HepG2 (cell line): ENCODE results near the gene DUS1L. TPM values are rescaled to one million over a fixed set of nuclear protein-coding genes. Genes with fewer than 3 reads are reported as not detected.

Experiments used
- AKAP8 ChIP-seq: sonication (generic); formaldehyde crosslinking; IDR thresholded peaks from 2 replicates; pipeline ENCODE4 v1.5.1; 2020; ENCODE audit warnings: mild to moderate bottlenecking, missing genetic modification reagents
- DNMT1 ChIP-seq: sonication (generic); formaldehyde crosslinking; IDR thresholded peaks from 2 replicates; pipeline ENCODE4 v1.5.1; 2020; ENCODE audit warnings: mild to moderate bottlenecking, missing genetic modification reagents
- NPAS2 ChIP-seq: sonication (generic); formaldehyde crosslinking; IDR thresholded peaks from 2 replicates; pipeline ENCODE4 v1.8.0; 2022; ENCODE audit warnings: mild to moderate bottlenecking, missing genetic modification reagents, borderline replicate concordance
- RARA ChIP-seq: IDR thresholded peaks from 2 replicates; pipeline ENCODE4 v1.6.1; 2016; ENCODE audit warnings: missing genetic modification reagents, missing compliant biosample characterization
- RFX5 ChIP-seq: IDR thresholded peaks from 2 replicates; pipeline ENCODE4 v1.6.1; 2011; ENCODE audit warnings: low read depth, low read length, improper control_type of control experiment
- ZNF282 ChIP-seq: fragments of 450-650 bp; IDR thresholded peaks from 2 replicates; pipeline ENCODE4 v1.6.1; 2018; ENCODE audit not compliant: partially characterized antibody
- ZNF333 ChIP-seq: sonication (generic); formaldehyde crosslinking; IDR thresholded peaks from 2 replicates; pipeline ENCODE4 v1.4.0; 2020; ENCODE audit warnings: mild to moderate bottlenecking, missing genetic modification reagents, borderline replicate concordance
- ZNF619 ChIP-seq: sonication (generic); formaldehyde crosslinking; IDR thresholded peaks from 2 replicates; pipeline ENCODE4 v1.4.0; 2020; ENCODE audit warnings: mild to moderate bottlenecking, missing genetic modification reagents
- ZNF839 ChIP-seq: sonication (generic); formaldehyde crosslinking; IDR thresholded peaks from 2 replicates; pipeline ENCODE4 v1.4.0; 2020; ENCODE audit warnings: missing genetic modification reagents, mild to moderate bottlenecking, borderline replicate concordance
- polyA plus RNA-seq, 8 experiments: library from polyadenylated mRNA; depleted of rRNA in 3 of 8; stranded (reverse) in 7 of 8; unstranded in 1 of 8; fragments of >200 nt; fragmentation: Illumina TruSeq in 4 of 8; extraction: Trizol in 4 of 8; gene quantifications; 2 replicates each; pipeline versions ENCODE4 v1.2.1 to v1.2.3, GENCODE V29; 2011 to 2016; ENCODE audit warnings: low read depth in 4 of 8, missing spikeins in 1 of 8, mixed read lengths in 1 of 8; ENCODE audit not compliant: insufficient read depth in 1 of 8
- total RNA-seq, 5 experiments: library from RNA; depleted of rRNA; stranded (reverse); fragments of >200 nt; fragmentation: Illumina TruSeq; extraction: Trizol; gene quantifications; 2 replicates each; pipeline ENCODE4 v1.2.3, GENCODE V29; 2016; ENCODE audit warnings: low read depth in 1 of 5
- TF ChIP-seq, protein P1 (sequence below): sonication (generic); formaldehyde crosslinking; IDR thresholded peaks from 2 replicates; pipeline ENCODE4 v1.4.0; 2020; ENCODE audit warnings: missing genetic modification reagents
- TF ChIP-seq, protein P2 (sequence below): sonication (generic); formaldehyde crosslinking; IDR thresholded peaks from 2 replicates; pipeline ENCODE4 v1.5.1; 2020; ENCODE audit warnings: missing genetic modification reagents, mild to moderate bottlenecking, borderline replicate concordance
- TF ChIP-seq, protein P3 (sequence below): sonication (generic); formaldehyde crosslinking; IDR thresholded peaks from 2 replicates; pipeline ENCODE4 v1.5.1; 2020; ENCODE audit warnings: missing genetic modification reagents, mild to moderate bottlenecking, borderline replicate concordance
- TF ChIP-seq, protein P4 (sequence below), 2 experiments: sonication (generic) in 1 of 2; formaldehyde crosslinking in 1 of 2; IDR thresholded peaks; 2 replicates each; pipeline versions ENCODE4 v1.6.1 to v1.9.0; 2014 to 2022; ENCODE audit warnings: antibody characterized with exemption in 1 of 2, borderline replicate concordance in 1 of 2, inconsistent platforms in 1 of 2, low read depth in 1 of 2, missing genetic modification reagents in 1 of 2
- TF ChIP-seq, protein P5 (sequence below): sonication (generic); formaldehyde crosslinking; IDR thresholded peaks from 2 replicates; pipeline ENCODE4 v1.5.0; 2020; ENCODE audit warnings: missing genetic modification reagents

DUS1L gene
- total and polyA plus RNA-seq, 2 of the 13 experiments (the other 11 are each of a cell fraction or from before 2014, with no cell fraction given), result 81.0 to 109 TPM

DNA sequence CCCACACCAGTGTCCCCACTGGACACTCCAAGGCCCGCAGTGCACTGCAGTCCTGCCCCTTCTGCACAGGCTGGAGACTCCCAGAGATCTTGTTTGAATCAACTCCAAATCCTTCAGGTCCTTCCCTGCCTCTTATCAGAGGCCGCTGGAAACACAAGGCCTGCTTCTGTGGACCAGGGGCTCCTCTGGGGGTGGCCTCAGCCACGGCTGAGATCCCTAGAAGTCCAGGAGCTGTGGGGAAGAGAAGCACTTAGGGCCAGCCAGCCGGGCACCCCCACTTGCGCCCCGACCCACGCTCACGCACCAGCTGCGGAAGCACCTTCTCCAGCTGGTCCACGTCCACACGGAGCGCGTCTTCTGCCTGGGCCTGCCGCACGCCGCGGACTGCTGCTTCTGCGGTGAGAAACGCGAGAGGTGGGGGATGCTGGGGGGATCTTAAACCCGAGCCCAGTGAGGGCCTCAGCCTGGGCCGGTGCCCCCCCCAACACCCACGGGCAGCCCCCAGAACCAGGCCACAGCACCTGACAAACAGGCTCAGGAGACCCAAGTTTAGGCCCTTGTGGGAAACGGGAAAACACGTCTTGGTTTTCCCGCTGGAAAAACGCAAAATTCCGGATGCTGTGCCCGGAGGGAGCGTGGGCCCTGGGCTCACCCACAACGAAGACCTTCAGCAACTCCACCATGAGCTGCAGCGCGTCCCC is 46.5 kb downstream of the DUS1L start (continued):
- TF ChIP-seq ZNF839 (no peak), RFX5 (no peak), RARA (CRISPR knock-in tag) (no peak), ZNF282 (no peak), ZNF333 (CRISPR knock-in tag) (peak; percentile 53), ZNF619 (CRISPR knock-in tag) (no peak), DNMT1 (CRISPR knock-in tag) (0 out of 2 replicates have a peak, but pooled peaks have one; percentile 50), NPAS2 (CRISPR knock-in tag) (no peak), AKAP8 (CRISPR knock-in tag) (peak; percentile 100)
- TF ChIP-seq, protein P1, sequence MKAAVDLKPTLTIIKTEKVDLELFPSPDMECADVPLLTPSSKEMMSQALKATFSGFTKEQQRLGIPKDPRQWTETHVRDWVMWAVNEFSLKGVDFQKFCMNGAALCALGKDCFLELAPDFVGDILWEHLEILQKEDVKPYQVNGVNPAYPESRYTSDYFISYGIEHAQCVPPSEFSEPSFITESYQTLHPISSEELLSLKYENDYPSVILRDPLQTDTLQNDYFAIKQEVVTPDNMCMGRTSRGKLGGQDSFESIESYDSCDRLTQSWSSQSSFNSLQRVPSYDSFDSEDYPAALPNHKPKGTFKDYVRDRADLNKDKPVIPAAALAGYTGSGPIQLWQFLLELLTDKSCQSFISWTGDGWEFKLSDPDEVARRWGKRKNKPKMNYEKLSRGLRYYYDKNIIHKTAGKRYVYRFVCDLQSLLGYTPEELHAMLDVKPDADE (CRISPR knock-in tag), result no peak
- TF ChIP-seq, protein P2, sequence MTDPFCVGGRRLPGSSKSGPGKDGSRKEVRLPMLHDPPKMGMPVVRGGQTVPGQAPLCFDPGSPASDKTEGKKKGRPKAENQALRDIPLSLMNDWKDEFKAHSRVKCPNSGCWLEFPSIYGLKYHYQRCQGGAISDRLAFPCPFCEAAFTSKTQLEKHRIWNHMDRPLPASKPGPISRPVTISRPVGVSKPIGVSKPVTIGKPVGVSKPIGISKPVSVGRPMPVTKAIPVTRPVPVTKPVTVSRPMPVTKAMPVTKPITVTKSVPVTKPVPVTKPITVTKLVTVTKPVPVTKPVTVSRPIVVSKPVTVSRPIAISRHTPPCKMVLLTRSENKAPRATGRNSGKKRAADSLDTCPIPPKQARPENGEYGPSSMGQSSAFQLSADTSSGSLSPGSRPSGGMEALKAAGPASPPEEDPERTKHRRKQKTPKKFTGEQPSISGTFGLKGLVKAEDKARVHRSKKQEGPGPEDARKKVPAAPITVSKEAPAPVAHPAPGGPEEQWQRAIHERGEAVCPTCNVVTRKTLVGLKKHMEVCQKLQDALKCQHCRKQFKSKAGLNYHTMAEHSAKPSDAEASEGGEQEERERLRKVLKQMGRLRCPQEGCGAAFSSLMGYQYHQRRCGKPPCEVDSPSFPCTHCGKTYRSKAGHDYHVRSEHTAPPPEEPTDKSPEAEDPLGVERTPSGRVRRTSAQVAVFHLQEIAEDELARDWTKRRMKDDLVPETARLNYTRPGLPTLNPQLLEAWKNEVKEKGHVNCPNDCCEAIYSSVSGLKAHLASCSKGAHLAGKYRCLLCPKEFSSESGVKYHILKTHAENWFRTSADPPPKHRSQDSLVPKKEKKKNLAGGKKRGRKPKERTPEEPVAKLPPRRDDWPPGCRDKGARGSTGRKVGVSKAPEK (CRISPR knock-in tag), result no peak
- TF ChIP-seq, protein P3, sequence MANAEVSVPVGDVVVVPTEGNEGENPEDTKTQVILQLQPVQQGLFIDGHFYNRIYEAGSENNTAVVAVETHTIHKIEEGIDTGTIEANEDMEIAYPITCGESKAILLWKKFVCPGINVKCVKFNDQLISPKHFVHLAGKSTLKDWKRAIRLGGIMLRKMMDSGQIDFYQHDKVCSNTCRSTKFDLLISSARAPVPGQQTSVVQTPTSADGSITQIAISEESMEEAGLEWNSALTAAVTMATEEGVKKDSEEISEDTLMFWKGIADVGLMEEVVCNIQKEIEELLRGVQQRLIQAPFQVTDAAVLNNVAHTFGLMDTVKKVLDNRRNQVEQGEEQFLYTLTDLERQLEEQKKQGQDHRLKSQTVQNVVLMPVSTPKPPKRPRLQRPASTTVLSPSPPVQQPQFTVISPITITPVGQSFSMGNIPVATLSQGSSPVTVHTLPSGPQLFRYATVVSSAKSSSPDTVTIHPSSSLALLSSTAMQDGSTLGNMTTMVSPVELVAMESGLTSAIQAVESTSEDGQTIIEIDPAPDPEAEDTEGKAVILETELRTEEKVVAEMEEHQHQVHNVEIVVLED (CRISPR knock-in tag), result 0 out of 2 replicates have a peak, but pooled peaks have one; percentile 4
- TF ChIP-seq, protein P4, sequence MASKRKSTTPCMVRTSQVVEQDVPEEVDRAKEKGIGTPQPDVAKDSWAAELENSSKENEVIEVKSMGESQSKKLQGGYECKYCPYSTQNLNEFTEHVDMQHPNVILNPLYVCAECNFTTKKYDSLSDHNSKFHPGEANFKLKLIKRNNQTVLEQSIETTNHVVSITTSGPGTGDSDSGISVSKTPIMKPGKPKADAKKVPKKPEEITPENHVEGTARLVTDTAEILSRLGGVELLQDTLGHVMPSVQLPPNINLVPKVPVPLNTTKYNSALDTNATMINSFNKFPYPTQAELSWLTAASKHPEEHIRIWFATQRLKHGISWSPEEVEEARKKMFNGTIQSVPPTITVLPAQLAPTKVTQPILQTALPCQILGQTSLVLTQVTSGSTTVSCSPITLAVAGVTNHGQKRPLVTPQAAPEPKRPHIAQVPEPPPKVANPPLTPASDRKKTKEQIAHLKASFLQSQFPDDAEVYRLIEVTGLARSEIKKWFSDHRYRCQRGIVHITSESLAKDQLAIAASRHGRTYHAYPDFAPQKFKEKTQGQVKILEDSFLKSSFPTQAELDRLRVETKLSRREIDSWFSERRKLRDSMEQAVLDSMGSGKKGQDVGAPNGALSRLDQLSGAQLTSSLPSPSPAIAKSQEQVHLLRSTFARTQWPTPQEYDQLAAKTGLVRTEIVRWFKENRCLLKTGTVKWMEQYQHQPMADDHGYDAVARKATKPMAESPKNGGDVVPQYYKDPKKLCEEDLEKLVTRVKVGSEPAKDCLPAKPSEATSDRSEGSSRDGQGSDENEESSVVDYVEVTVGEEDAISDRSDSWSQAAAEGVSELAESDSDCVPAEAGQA (IDR thresholded peaks at IDR 0.05; ENCODE audit: low read depth), result peak; percentile 40; the same call in 1 of the 2 replicates
- TF ChIP-seq, protein P4 (CRISPR knock-in tag; IDR thresholded peaks at IDR 0.05; ENCODE audit: borderline replicate concordance), result no peak
- TF ChIP-seq, protein P5, sequence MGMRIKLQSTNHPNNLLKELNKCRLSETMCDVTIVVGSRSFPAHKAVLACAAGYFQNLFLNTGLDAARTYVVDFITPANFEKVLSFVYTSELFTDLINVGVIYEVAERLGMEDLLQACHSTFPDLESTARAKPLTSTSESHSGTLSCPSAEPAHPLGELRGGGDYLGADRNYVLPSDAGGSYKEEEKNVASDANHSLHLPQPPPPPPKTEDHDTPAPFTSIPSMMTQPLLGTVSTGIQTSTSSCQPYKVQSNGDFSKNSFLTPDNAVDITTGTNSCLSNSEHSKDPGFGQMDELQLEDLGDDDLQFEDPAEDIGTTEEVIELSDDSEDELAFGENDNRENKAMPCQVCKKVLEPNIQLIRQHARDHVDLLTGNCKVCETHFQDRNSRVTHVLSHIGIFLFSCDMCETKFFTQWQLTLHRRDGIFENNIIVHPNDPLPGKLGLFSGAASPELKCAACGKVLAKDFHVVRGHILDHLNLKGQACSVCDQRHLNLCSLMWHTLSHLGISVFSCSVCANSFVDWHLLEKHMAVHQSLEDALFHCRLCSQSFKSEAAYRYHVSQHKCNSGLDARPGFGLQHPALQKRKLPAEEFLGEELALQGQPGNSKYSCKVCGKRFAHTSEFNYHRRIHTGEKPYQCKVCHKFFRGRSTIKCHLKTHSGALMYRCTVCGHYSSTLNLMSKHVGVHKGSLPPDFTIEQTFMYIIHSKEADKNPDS (CRISPR knock-in tag), result no peak
